Lower leg skin (tissue), 4 donors: ENCODE data around the gene CAPN8. TPM values are rescaled to one million over a fixed set of nuclear protein-coding genes. Genes with fewer than 3 reads are reported as not detected.

ENCODE experiments used
- DNase-seq, 2 donors: peaks; one replicate each; pipeline ENCODE4 v3.0.0-alpha.2; 2019; ENCODE audit warnings: low spot score in 2 of 2
- H3K4me3 ChIP-seq: fragments of 200-600 bp; sonication (generic); 2 replicates; pipeline ENCODE4 v1.5.1; 2017; ENCODE audit warnings: mild to moderate bottlenecking, low read depth; ENCODE audit not compliant: poor library complexity, severe bottlenecking
- POLR2A ChIP-seq, 2 donors: fragments of 450-650 bp; IDR thresholded peaks; one replicate each; pipeline ENCODE4 v1.6.1; 2016 to 2017; ENCODE audit warnings: antibody characterized with exemption in 2 of 2, mild to moderate bottlenecking in 1 of 2, moderate library complexity in 1 of 2
- WGBS, 2 donors: methylation state at CpG; one replicate each; pipeline ENCODE4 v1.1.5; 2018; 5-methylcytosine and 5-hydroxymethylcytosine counted together
- intact Hi-C: fragments of 100-400 bp; cut with DNase I; formaldehyde crosslinking; loops from one replicate; pipeline ENCODE4 v1.15.0; 2023; ENCODE audit warnings: low total_unique reads
- total RNA-seq, 4 donors: library from RNA; depleted of rRNA; stranded (reverse); fragments of >200 nt; gene quantifications; one replicate each; pipeline ENCODE4 v1.1.0, GENCODE V29; 2016
- TF ChIP-seq, protein P1 (sequence below), 3 donors: fragments of 450-650 bp; IDR thresholded peaks; one replicate each; pipeline ENCODE4 v1.5.1; 2016; ENCODE audit warnings: antibody characterized with exemption in 3 of 3, mild to moderate bottlenecking in 3 of 3, moderate library complexity in 2 of 3

CAPN8 gene
- total RNA-seq, 4 donors from 2014 or later: 0.27 to 2.4 (median 0.34) TPM

DNA sequence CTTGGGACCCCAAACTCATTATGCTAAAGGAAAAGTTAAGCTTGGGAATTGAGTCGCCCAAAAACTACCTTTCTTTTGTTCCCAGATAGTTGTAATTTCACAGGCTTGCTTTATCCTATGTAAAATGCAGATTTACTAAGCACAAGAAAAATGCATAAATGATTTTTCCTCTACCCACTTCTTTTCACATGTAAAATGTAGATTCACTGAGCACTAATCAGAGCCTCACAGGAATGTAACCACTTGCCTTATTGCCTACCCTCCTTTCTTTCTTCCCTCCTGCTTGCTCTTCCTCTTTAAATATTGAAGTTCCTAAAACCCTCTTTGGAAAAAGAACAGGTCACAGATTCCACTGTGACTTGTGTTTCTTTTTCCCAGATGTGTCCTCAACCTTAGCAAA is 18.3 kb downstream of the CAPN8 start:
- 92 to 97% methylated on average over 1 of the region's 1 CpG for WGBS, 2 donors
- no peak overlapping the region for H3K4me3 ChIP-seq
- TF ChIP-seq POLR2A (IDR thresholded peaks at IDR 0.05): no peak
- TF ChIP-seq, protein P1, sequence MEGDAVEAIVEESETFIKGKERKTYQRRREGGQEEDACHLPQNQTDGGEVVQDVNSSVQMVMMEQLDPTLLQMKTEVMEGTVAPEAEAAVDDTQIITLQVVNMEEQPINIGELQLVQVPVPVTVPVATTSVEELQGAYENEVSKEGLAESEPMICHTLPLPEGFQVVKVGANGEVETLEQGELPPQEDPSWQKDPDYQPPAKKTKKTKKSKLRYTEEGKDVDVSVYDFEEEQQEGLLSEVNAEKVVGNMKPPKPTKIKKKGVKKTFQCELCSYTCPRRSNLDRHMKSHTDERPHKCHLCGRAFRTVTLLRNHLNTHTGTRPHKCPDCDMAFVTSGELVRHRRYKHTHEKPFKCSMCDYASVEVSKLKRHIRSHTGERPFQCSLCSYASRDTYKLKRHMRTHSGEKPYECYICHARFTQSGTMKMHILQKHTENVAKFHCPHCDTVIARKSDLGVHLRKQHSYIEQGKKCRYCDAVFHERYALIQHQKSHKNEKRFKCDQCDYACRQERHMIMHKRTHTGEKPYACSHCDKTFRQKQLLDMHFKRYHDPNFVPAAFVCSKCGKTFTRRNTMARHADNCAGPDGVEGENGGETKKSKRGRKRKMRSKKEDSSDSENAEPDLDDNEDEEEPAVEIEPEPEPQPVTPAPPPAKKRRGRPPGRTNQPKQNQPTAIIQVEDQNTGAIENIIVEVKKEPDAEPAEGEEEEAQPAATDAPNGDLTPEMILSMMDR (IDR thresholded peaks at IDR 0.05): no peak
- no peak for DNase-seq
- intact Hi-C loops: no loop called here

DNA sequence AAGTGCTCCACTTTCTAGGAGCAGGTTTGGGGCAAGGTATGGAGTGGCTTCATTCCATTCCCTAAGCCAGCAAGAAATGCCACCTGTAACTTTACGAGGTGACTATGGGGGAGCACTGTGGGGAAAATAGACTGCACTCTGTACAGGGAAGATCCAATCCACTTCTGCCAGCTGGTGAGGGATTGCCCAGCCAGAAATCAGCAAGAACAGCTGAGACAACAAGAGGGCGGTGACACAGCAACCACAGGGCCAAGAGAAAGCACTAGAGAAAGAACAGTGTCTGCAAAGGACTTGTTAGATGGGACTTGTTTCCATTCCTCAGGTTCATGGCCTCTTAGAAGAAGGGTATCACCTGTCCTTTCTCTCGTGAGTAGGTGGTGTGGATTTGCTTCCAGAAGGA is 19.6 kb downstream of the CAPN8 start:
- intact Hi-C loops: no loop called here
- DNase-seq: no peak
- H3K4me3 ChIP-seq: no peak overlapping the region
- 69 to 82% methylated on average over 3 of the region's 3 CpGs for WGBS, 2 donors
- TF ChIP-seq, protein P1 (IDR thresholded peaks at IDR 0.05): no peak
- no peak for TF ChIP-seq POLR2A (IDR thresholded peaks at IDR 0.05)

DNA sequence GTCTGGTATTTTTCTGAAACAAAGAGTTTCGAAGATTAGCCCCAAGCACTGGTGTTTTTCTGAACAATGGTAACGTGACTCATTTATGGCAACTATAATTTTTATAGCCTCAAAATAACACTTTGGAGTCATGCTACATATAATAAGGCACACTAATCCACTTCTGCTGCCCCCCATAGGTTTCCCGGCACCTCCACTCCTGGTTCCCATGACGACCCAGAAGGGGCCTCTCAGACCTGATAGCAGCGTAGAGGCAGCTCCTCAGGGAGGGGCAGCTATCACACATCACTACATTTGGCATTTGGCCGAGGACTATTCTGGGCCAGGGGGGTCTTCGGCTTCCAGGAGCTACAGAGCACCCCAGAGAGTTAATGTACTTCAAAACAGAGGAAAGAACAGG is 23.3 kb downstream of the CAPN8 start:
- 64 to 73% methylated on average over 7 of the region's 7 CpGs for WGBS, 2 donors
- DNase-seq: no peak
- TF ChIP-seq, protein P1 (IDR thresholded peaks at IDR 0.05): no peak
- H3K4me3 ChIP-seq: no peak overlapping the region
- intact Hi-C loops: no loop called here

DNA sequence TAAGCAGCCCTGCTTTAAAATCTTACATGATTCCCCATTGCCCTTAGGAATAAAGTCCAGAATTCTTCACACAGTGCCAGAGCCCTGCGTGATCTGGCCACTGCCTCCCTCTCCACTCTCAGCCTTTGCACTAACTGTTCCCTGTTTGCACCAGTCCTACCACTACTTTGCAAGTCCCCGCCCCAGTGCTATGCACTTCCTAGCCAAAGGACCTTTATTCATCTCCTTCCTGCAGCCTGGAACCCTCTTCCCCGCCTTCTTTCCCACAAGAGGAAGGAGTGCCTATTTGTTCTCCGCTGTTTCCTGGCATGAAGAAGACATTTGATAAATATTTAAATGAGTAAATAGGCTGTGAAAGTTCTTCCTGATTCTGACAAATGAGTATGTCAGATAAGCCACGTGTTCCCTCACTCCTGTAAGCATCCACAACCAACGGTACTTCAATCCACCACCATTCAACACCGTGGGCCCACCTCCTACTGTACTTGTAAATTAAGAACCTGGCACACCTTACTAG is 23.9 kb downstream of the CAPN8 start:
- no peak overlapping the region for H3K4me3 ChIP-seq
- no peak for DNase-seq
- 54 to 66% methylated on average over 7 of the region's 7 CpGs for WGBS, 2 donors
- TF ChIP-seq POLR2A (IDR thresholded peaks at IDR 0.05): no peak
- TF ChIP-seq, protein P1 (IDR thresholded peaks at IDR 0.05): no peak
- intact Hi-C loops: no loop called here

DNA sequence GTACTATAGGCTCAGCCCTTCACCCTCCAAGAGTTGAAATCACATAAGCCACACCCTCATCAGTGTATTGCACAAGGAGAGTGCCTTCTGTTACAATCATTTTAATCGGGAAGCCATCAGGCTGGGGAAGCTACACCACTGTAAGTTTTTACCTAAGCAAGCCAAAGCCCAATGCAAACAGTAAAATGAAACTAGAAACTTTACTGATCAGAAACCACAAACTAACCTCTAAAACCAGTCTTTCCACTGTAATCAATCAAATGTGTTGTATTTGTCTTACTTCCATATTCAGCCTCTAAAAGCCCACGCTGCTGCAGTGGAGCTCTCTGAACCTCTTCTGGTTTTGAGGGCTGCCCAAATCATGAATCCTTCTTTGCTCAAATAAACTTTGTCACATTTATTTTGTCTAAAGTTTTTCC is 26.2 kb downstream of the CAPN8 start:
- intact Hi-C loops: no loop called here
- DNase-seq: no peak
- no peak for TF ChIP-seq POLR2A (IDR thresholded peaks at IDR 0.05)
- TF ChIP-seq, protein P1 (IDR thresholded peaks at IDR 0.05): no peak
- no peak overlapping the region for H3K4me3 ChIP-seq
- WGBS, 2 donors: 54 to 58% methylated on average over 2 of the region's 2 CpGs

DNA sequence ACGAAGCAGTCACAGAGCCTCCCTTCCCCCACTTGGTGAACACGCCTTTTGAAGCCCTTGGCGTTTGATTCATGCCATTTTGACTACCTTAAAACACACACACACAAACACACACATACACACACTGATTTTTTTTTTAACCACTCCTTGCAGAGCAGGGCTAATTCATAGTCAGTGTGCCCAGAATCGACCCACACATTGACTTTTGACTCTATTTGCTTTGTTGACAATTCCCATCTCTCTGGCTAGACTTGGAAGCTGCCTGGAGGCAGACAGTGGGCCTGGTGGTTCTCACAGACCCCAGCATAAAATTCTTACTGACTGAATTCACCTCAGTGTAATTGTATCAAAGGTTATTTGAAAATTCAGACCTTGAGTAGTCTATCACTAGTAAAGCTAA is 30.3 kb downstream of the CAPN8 start:
- 78 to 84% methylated on average over 4 of the region's 4 CpGs for WGBS, 2 donors
- no peak overlapping the region for H3K4me3 ChIP-seq
- intact Hi-C loops: no loop called here
- no peak for DNase-seq
- TF ChIP-seq POLR2A (IDR thresholded peaks at IDR 0.05): no peak
- TF ChIP-seq, protein P1 (IDR thresholded peaks at IDR 0.05): no peak
